Cardiac muscle cell (in vitro differentiated cells and primary cell): Measurements from ENCODE around the gene HMX3. TPM values are rescaled to one million over a fixed set of nuclear protein-coding genes. Genes with fewer than 3 reads are reported as not detected.

Experiments used
- DNase-seq, 2 donors: peaks; one replicate each; pipeline versions ENCODE4 v3.0.0 to v3.0.0-alpha.2; 2010 to 2017; ENCODE audit warnings: low read depth in 1 of 2, low spot score in 1 of 2
- H3K27ac ChIP-seq: fragments of 200-600 bp; sonication (generic); 2 replicates; pipeline ENCODE4 v1.5.1; 2016
- H3K27me3 ChIP-seq: fragments of 200-600 bp; sonication (generic); 2 replicates; pipeline ENCODE4 v1.6.0; 2016; ENCODE audit warnings: control low read depth
- H3K36me3 ChIP-seq: fragments of 200-600 bp; sonication (generic); 2 replicates; pipeline ENCODE4 v1.5.1; 2016; ENCODE audit warnings: control low read depth
- H3K4me1 ChIP-seq: fragments of 200-600 bp; sonication (generic); 2 replicates; pipeline ENCODE4 v1.8.1; 2017; ENCODE audit warnings: low read depth, mild to moderate bottlenecking, mixed run types
- H3K4me3 ChIP-seq: fragments of 200-600 bp; sonication (generic); 2 replicates; pipeline ENCODE4 v1.5.1; 2016; ENCODE audit warnings: mild to moderate bottlenecking
- H3K9me3 ChIP-seq: fragments of 200-600 bp; sonication (generic); 2 replicates; pipeline ENCODE4 v1.5.1; 2017; ENCODE audit warnings: low read depth, mild to moderate bottlenecking, control low read depth
- polyA plus RNA-seq: library from polyadenylated mRNA; unstranded; fragments of >200 nt; fragmentation: Nextera tagmentation; extraction: Ambion mirVana; gene quantifications from 2 replicates; pipeline ENCODE4 v1.2.1, GENCODE V29; 2016
- total RNA-seq: library from RNA; depleted of rRNA; stranded (reverse); fragments of >200 nt; gene quantifications from 2 replicates; pipeline ENCODE4 v1.2.3, GENCODE V29; 2016
- TF ChIP-seq, protein P1 (sequence below): IDR thresholded peaks from 2 replicates; pipeline ENCODE4 v1.5.1; 2012; ENCODE audit warnings: low read depth, mild to moderate bottlenecking, low read length

HMX3 gene
- total and polyA plus RNA-seq, 2 experiments from 2014 or later: not detected

DNA sequence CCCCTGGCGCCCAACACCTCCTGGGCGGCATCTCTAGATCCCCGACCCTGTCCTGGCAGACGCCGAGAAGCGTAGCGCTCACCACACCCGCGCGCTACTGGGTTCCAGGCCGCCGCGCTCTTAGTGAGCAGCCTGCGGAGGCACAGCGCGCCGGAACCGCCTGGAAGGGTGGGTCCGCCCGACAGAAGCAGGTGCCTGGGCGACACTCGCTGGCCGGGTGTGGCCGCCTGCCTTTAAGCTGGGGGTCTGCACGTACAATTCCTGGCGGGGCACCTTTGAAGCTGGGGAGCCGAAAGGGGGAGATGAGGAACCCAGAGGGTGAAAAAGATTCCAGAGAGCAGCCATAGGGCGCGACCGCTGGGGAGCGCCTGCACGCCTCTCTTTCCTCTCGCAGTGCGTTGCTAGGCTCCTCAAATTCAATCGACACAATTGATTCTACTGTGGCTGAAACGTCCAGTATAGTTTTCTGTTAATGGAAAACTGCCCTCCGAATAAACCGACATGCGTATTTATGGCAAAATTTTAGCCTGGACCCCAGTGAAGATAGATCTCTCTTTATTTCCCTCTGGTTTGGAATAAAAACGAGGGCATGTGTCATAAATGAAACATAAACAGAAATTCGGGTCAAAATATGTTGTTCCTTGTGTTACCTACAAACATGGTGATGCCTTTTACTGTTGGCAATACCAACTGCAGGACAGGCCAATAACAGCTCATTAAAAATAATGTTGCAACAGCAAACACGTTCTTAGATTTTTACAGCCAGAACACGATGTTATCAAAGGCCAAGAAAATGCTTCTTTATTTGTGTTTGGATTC, 4.6 kb downstream of the HMX3 start:
- H3K4me3 ChIP-seq: no peak overlapping the region
- no peak overlapping the region for H3K27ac ChIP-seq
- H3K9me3 ChIP-seq: no peaks in the 10 kb centered on the region
- H3K4me1 ChIP-seq: peaks cover 6% of the 10 kb centered on the region
- peaks cover 100% of the 10 kb centered on the region for H3K27me3 ChIP-seq
- H3K36me3 ChIP-seq: no peaks in the 10 kb centered on the region
- no peak for DNase-seq
- TF ChIP-seq, protein P1, sequence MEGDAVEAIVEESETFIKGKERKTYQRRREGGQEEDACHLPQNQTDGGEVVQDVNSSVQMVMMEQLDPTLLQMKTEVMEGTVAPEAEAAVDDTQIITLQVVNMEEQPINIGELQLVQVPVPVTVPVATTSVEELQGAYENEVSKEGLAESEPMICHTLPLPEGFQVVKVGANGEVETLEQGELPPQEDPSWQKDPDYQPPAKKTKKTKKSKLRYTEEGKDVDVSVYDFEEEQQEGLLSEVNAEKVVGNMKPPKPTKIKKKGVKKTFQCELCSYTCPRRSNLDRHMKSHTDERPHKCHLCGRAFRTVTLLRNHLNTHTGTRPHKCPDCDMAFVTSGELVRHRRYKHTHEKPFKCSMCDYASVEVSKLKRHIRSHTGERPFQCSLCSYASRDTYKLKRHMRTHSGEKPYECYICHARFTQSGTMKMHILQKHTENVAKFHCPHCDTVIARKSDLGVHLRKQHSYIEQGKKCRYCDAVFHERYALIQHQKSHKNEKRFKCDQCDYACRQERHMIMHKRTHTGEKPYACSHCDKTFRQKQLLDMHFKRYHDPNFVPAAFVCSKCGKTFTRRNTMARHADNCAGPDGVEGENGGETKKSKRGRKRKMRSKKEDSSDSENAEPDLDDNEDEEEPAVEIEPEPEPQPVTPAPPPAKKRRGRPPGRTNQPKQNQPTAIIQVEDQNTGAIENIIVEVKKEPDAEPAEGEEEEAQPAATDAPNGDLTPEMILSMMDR: no peak

DNA sequence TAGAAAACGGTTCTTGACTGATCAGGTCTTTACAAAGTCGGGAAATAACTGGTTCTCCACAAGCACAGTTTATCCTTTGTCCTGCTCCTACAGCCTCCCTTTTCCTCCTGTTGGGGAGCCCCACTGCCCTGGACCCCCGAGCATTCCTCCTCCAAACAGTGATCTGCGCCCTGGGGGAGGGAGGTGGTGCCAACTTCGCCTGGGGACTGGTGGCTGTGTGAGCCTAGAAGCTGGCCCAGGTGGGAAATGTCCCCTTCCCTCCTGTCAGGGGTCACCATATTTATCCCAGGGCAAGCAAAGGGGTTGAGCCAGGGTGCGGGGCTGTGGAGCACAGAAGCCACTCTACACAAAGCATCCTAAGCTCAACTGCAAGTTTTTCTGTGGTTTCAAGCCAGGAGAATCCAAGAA, 5.2 kb downstream of the HMX3 start:
- Histone ChIP-seq H3K9me3 (no peaks in the 10 kb centered on the region), H3K36me3 (no peaks in the 10 kb centered on the region), H3K4me3 (no peak overlapping the region), H3K27me3 (peaks cover 100% of the 10 kb centered on the region), H3K27ac (no peak overlapping the region), H3K4me1 (peaks cover 4% of the 10 kb centered on the region)
- no peak for DNase-seq
- TF ChIP-seq, protein P1: no peak

DNA sequence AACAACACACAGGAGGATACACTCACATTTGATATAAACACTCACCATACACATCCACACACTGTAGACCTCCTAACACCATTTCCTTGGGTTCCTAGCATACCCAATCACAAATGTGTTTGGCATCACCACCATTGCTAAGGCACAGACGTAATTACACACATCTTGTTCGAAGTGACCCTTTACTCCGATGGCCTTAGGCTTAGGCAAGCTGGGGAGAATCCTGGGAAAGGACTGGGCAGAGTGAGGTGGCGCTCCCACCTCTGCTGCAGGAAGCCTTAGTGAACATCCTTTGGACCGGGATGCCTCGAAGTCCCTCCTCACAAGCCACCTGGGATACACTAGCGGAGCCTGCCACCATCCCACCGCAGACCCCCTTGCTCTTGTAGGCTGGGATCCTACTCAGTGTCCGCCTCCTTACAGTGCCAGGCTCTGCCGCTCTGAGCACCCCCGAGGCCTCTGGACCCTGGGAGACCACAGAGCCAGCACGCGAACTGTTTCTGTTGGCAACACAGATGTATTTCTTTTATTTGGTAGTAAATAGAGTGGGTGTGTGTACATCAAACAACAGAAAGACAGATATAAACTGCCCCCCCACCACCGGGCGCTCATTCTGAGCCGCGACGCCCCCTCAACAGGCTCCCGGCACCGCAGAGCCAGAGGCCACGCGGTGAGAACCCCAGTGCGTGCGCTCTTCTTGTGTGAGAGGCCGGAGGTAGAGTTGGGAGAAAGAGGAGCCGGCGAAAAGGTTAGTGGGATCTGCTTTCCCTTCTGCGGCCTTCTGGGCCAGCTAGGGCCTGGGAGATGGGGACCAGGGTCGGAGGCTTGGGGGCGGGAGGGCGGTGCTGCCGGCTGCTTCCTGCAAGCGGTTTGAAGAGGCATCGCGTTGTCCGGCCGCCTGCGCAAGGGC, 6.3 kb downstream of the HMX3 start:
- peaks cover 9% of the 10 kb centered on the region for H3K4me1 ChIP-seq
- H3K4me3 ChIP-seq: no peak overlapping the region
- peaks cover 100% of the 10 kb centered on the region for H3K27me3 ChIP-seq
- H3K36me3 ChIP-seq: no peaks in the 10 kb centered on the region
- DNase-seq: no peak
- H3K27ac ChIP-seq: no peak overlapping the region
- TF ChIP-seq, protein P1: no peak
- no peaks in the 10 kb centered on the region for H3K9me3 ChIP-seq

DNA sequence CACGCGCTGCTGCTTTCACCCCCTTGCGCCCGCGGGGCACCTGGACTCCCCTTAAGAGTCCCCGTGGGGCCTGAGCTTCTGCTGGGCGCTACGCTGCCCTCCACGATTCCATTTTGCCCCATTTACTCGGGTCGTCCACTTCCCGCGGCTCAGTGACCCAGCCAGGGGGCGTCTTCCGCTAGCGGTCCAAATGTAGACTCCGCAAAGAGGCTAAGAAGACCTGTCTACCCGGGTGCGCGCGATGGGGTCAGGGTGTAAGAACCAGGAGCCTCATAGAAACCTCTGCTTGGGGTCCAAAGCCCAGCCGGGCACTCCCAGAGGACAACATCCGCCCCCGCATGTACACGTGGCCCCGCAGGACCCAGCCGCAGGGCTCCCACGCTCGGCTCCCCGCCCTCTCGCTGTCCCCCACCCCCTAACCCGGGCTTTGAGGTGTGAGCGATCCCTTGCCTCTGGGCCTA, 7.0 kb downstream of the HMX3 start:
- H3K4me1 ChIP-seq: peaks cover 9% of the 10 kb centered on the region
- TF ChIP-seq, protein P1: no peak
- peaks cover 100% of the 10 kb centered on the region for H3K27me3 ChIP-seq
- no peaks in the 10 kb centered on the region for H3K9me3 ChIP-seq
- H3K4me3 ChIP-seq: no peak overlapping the region
- no peak for DNase-seq
- H3K27ac ChIP-seq: no peak overlapping the region
- no peaks in the 10 kb centered on the region for H3K36me3 ChIP-seq

DNA sequence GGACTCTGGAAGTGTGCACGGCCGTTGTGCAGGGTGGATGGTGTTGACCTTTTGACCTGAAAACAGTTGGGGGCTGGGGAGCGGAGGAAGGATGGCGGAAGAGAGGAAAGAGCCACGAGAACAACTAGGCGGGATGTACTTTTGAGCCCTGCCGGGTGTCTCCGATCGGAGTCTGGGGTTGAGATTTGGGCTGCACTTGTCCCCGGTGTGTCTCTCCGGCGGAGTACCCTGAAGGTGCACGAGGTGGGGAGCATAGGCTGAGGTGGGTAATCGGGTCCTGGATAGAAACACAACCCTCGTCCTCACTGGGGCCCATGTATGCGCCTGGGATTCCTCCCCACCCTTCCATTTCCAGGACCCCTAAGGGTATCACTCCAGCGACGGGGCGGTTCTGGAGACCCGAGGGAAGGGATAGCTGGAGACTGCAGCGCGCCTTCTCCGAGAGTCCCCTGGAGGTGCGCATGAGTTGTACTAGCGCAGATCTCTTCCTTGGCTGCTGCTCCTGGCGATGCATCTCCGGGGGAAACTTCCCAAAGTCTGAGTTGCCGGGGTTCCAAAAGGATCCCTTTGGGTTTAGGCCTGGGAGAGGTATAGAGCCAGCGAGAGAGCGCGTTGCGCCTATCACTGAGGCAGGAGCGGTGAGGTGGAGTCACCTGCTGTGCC, 7.5 kb downstream of the HMX3 start:
- peaks cover 100% of the 10 kb centered on the region for H3K27me3 ChIP-seq
- TF ChIP-seq, protein P1: no peak
- no peak overlapping the region for H3K27ac ChIP-seq
- no peaks in the 10 kb centered on the region for H3K9me3 ChIP-seq
- peaks cover 9% of the 10 kb centered on the region for H3K4me1 ChIP-seq
- DNase-seq: no peak
- no peak overlapping the region for H3K4me3 ChIP-seq
- no peaks in the 10 kb centered on the region for H3K36me3 ChIP-seq
